H1 (cell line): ENCODE measurements around the gene TNC. TPM values are rescaled to one million over a fixed set of nuclear protein-coding genes. Genes with fewer than 3 reads are reported as not detected.

ENCODE experiments used
- CTCF ChIA-PET: fragments of 300-600 bp; sonication (Branson Sonifier 250); formaldehyde crosslinking; loops from one replicate; lab custom pipeline; 2021; ENCODE audit not compliant: partially characterized antibody; lab: Charles Lee
- POLR2A ChIA-PET: fragments of 300-600 bp; sonication (Branson Sonifier 250); formaldehyde crosslinking; loops from one replicate; lab custom pipeline; 2021; ENCODE audit warnings: inconsistent platforms; ENCODE audit not compliant: partially characterized antibody; lab: Charles Lee
- DNase-seq, 2 experiments: peaks; one replicate each; pipeline versions ENCODE4 v3.0.0 to v3.0.0-alpha.2; 2010 to 2022; ENCODE audit warnings: low spot score in 2 of 2, low read depth in 1 of 2, mixed read lengths in 1 of 2
- FAIRE-seq: peaks from 2 replicates; lab custom pipeline; 2011; peaks lifted over from hg19 to GRCh38; lab: Jason Lieb, UNC
- H2AFZ ChIP-seq: 2 replicates; pipeline ENCODE4 v1.8.1; 2012; ENCODE audit warnings: low read length, inconsistent platforms
- H2AK5ac ChIP-seq: 2 replicates; pipeline ENCODE4 v1.6.1; 2013; ENCODE audit warnings: low read depth, low read length
- H2BK120ac ChIP-seq: replicated peaks from 2 replicates; pipeline ENCODE3; 2013; ENCODE audit warnings: low read depth, low read length, inconsistent platforms
- H2BK12ac ChIP-seq: 2 replicates; pipeline ENCODE4 v1.6.1; 2013; ENCODE audit warnings: low read depth, low read length
- H2BK15ac ChIP-seq: 2 replicates; pipeline ENCODE4 v1.6.1; 2013; ENCODE audit warnings: low read length
- H2BK20ac ChIP-seq: 2 replicates; pipeline ENCODE4 v1.6.1; 2013; ENCODE audit warnings: low read length
- H2BK5ac ChIP-seq: 2 replicates; pipeline ENCODE4 v1.6.1; 2013; ENCODE audit warnings: low read depth, low read length
- H3K14ac ChIP-seq: 2 replicates; pipeline ENCODE4 v1.6.1; 2013; ENCODE audit warnings: inconsistent platforms; ENCODE audit not compliant: insufficient read length
- H3K18ac ChIP-seq: 2 replicates; pipeline ENCODE4 v1.6.1; 2013; ENCODE audit warnings: low read length; ENCODE audit errors: extremely low read depth
- H3K23ac ChIP-seq: 2 replicates; pipeline ENCODE4 v1.6.1; 2013; ENCODE audit warnings: inconsistent platforms; ENCODE audit not compliant: insufficient read length
- H3K23me2 ChIP-seq: 2 replicates; pipeline ENCODE4 v1.6.1; 2013; ENCODE audit warnings: low read depth, low read length
- H3K27ac ChIP-seq: 2 replicates; pipeline ENCODE4 v1.6.1; 2011; ENCODE audit warnings: low read depth, low read length, inconsistent platforms
- H3K27me3 ChIP-seq, 4 experiments: replicated peaks in 1 of 4; 1 replicate in 1 of 4; 2 replicates in 3 of 4; pipeline versions ENCODE4 v1.6.1 to v1.8.1; 2011 to 2013; ENCODE audit warnings: low read length in 3 of 4, mild to moderate bottlenecking in 3 of 4, inconsistent platforms in 2 of 4, mixed read lengths in 2 of 4, moderate library complexity in 1 of 4; ENCODE audit not compliant: control insufficient read depth in 3 of 4, insufficient read depth in 3 of 4; ENCODE audit errors: extremely low read depth in 1 of 4
- H3K36me3 ChIP-seq, 4 experiments: 2 replicates each; pipeline versions ENCODE4 v1.6.1 to v1.8.1; 2011 to 2013; ENCODE audit warnings: mild to moderate bottlenecking in 4 of 4, low read length in 3 of 4, moderate library complexity in 2 of 4, control low read depth in 1 of 4, inconsistent platforms in 1 of 4; ENCODE audit not compliant: insufficient read depth in 4 of 4, control insufficient read depth in 2 of 4
- H3K4ac ChIP-seq: replicated peaks from 2 replicates; pipeline ENCODE3; 2013; ENCODE audit warnings: low read length, low read depth, mixed read lengths, inconsistent platforms; ENCODE audit not compliant: insufficient read length
- H3K4me1 ChIP-seq, 4 experiments: replicated peaks in 1 of 4; 1 replicate in 1 of 4; 2 replicates in 3 of 4; pipeline versions ENCODE4 v1.6.1 to v1.8.1; 2011 to 2013; ENCODE audit warnings: low read length in 3 of 4, inconsistent platforms in 2 of 4, mixed read lengths in 1 of 4; ENCODE audit not compliant: insufficient read depth in 4 of 4, control insufficient read depth in 3 of 4
- H3K4me2 ChIP-seq, 2 experiments: 2 replicates each; pipeline versions ENCODE4 v1.6.1 to v1.8.1; 2011 to 2013; ENCODE audit warnings: low read depth in 2 of 2, low read length in 2 of 2, control low read depth in 1 of 2, inconsistent platforms in 1 of 2, mild to moderate bottlenecking in 1 of 2; ENCODE audit not compliant: insufficient read depth in 1 of 2
- H3K4me3 ChIP-seq, 4 experiments: fragments of 200-600, 300-600 bp in 1 of 4; sonication (generic), shearing (Covaris generic), sonication (Bioruptor Twin) in 1 of 4; 2 replicates each; pipeline versions ENCODE4 v1.5.1 to v1.8.1; 2011 to 2016; ENCODE audit warnings: low read length in 4 of 4, low read depth in 3 of 4, control low read depth in 2 of 4, inconsistent platforms in 2 of 4, mild to moderate bottlenecking in 2 of 4, mixed read lengths in 1 of 4, moderate library complexity in 1 of 4; ENCODE audit not compliant: insufficient read depth in 2 of 4; ENCODE audit errors: extremely low read depth in 1 of 4
- H3K56ac ChIP-seq: replicated peaks from 2 replicates; pipeline ENCODE3; 2013; ENCODE audit warnings: low read depth, mild to moderate bottlenecking, mixed read lengths, low read length, inconsistent platforms; ENCODE audit not compliant: insufficient read length
- H3K79me1 ChIP-seq: 2 replicates; pipeline ENCODE4 v1.6.1; 2013; ENCODE audit warnings: low read depth, low read length, control low read depth
- H3K79me2 ChIP-seq, 2 experiments: 2 replicates each; pipeline versions ENCODE4 v1.6.1 to v1.8.1; 2012 to 2013; ENCODE audit warnings: low read length in 2 of 2, mild to moderate bottlenecking in 2 of 2, inconsistent platforms in 1 of 2; ENCODE audit not compliant: insufficient read depth in 2 of 2, control insufficient read depth in 1 of 2
- H3K9ac ChIP-seq, 4 experiments: replicated peaks in 1 of 4; 1 replicate in 1 of 4; 2 replicates in 3 of 4; pipeline versions ENCODE4 v1.6.1 to v1.8.1; 2011 to 2013; ENCODE audit warnings: low read depth in 3 of 4, low read length in 3 of 4, control low read depth in 2 of 4, mild to moderate bottlenecking in 2 of 4, moderate library complexity in 2 of 4, inconsistent platforms in 1 of 4; ENCODE audit errors: extremely low read depth in 1 of 4
- H3K9me3 ChIP-seq, 2 experiments: 2 replicates each; pipeline versions ENCODE4 v1.6.1 to v1.8.1; 2012 to 2013; ENCODE audit warnings: mild to moderate bottlenecking in 2 of 2, moderate library complexity in 2 of 2, control low read depth in 1 of 2, inconsistent platforms in 1 of 2, low read depth in 1 of 2, low read length in 1 of 2, mixed read lengths in 1 of 2; ENCODE audit not compliant: insufficient read depth in 2 of 2
- H4K20me1 ChIP-seq, 2 experiments: replicated peaks in 1 of 2; 2 replicates each; pipeline versions ENCODE3 to v1.8.1; 2011 to 2013; ENCODE audit warnings: inconsistent platforms in 2 of 2, low read length in 2 of 2, mild to moderate bottlenecking in 1 of 2; ENCODE audit not compliant: insufficient read depth in 2 of 2, control insufficient read depth in 1 of 2
- H4K5ac ChIP-seq: 2 replicates; pipeline ENCODE4 v1.6.1; 2013; ENCODE audit warnings: low read length, low read depth, mixed read lengths, inconsistent platforms; ENCODE audit not compliant: insufficient read length
- H4K8ac ChIP-seq: 2 replicates; pipeline ENCODE4 v1.8.0; 2013; ENCODE audit warnings: mild to moderate bottlenecking, moderate library complexity, low read length, inconsistent platforms; ENCODE audit not compliant: insufficient read depth; ENCODE audit errors: extremely low read depth
- H4K91ac ChIP-seq: replicated peaks from 2 replicates; pipeline ENCODE3; 2013; ENCODE audit warnings: low read length, mixed read lengths, inconsistent platforms; ENCODE audit not compliant: insufficient read length
- E2F6 ChIP-seq: IDR thresholded peaks from 2 replicates; pipeline ENCODE4 v1.6.1; 2012; ENCODE audit warnings: inconsistent platforms
- EP300 ChIP-seq, 2 experiments: IDR thresholded peaks; 1 replicate in 1 of 2; 2 replicates in 1 of 2; pipeline ENCODE4 v1.6.1; 2011 to 2012; ENCODE audit warnings: low read depth in 2 of 2, low read length in 2 of 2, mild to moderate bottlenecking in 2 of 2, borderline replicate concordance in 1 of 2, inconsistent platforms in 1 of 2, moderate library complexity in 1 of 2
- KDM5A ChIP-seq: fragments of 200-600 bp; IDR thresholded peaks from 2 replicates; pipeline ENCODE4 v1.7.1; 2012; ENCODE audit warnings: mild to moderate bottlenecking, low read length, inconsistent platforms, mixed read lengths
- PHF8 ChIP-seq: fragments of 200-600 bp; sonication (generic); conservative IDR thresholded peaks from 2 replicates; pipeline ENCODE4 v1.7.1; 2012; ENCODE audit warnings: low read depth, mild to moderate bottlenecking, inconsistent platforms, low read length, moderate library complexity
- POLR2A ChIP-seq, 2 experiments: IDR thresholded peaks; 1 replicate in 1 of 2; 2 replicates in 1 of 2; pipeline ENCODE4 v1.6.1; 2011; ENCODE audit warnings: low read depth in 2 of 2, low read length in 2 of 2, mild to moderate bottlenecking in 2 of 2; ENCODE audit errors: control extremely low read depth in 1 of 2
- RAD21 ChIP-seq, 2 experiments: IDR thresholded peaks in 1 of 2; conservative IDR thresholded peaks in 1 of 2; 2 replicates each; pipeline ENCODE4 v1.6.1; 2011; ENCODE audit warnings: low read depth in 2 of 2, low read length in 2 of 2, improper control_type of control experiment in 1 of 2, inconsistent platforms in 1 of 2, mild to moderate bottlenecking in 1 of 2, moderate library complexity in 1 of 2
- RBBP5 ChIP-seq: IDR thresholded peaks from 2 replicates; pipeline ENCODE4 v1.7.1; 2012; ENCODE audit warnings: low read depth, mild to moderate bottlenecking, inconsistent platforms, low read length, moderate library complexity, borderline replicate concordance
- RNF2 ChIP-seq: fragments of 200-900, 300-1000 bp; sonication (generic); IDR thresholded peaks from 2 replicates; pipeline ENCODE4 v1.7.1; 2016; ENCODE audit warnings: borderline replicate concordance, low read depth, mild to moderate bottlenecking, antibody characterized with exemption, low read length; ENCODE audit not compliant: poor library complexity, severe bottlenecking; ENCODE audit errors: missing control alignments
- SIN3A ChIP-seq, 2 experiments: IDR thresholded peaks in 1 of 2; conservative IDR thresholded peaks in 1 of 2; 2 replicates each; pipeline ENCODE4 v1.6.1; 2011 to 2012; ENCODE audit warnings: low read length in 2 of 2, improper control_type of control experiment in 1 of 2, low read depth in 1 of 2, mild to moderate bottlenecking in 1 of 2
- ZNF274 ChIP-seq: IDR thresholded peaks from 2 replicates; pipeline ENCODE4 v1.7.0; 2012; ENCODE audit warnings: low read length, borderline replicate concordance; ENCODE audit errors: extremely low read depth
- WGBS, 2 experiments: shearing (Covaris generic) in 1 of 2; methylation state at CpG; one replicate each; pipeline versions ENCODE4 v1.1.6 to v1.1.7; 2013 to 2015; ENCODE audit warnings: low lambda C conversion rate in 2 of 2, mixed read lengths in 2 of 2, inconsistent platforms in 1 of 2, low coverage in 1 of 2, missing lambda C conversion rate in 1 of 2; ENCODE audit not compliant: insufficient replicate concordance in 2 of 2, insufficient coverage in 1 of 2, insufficient read length in 1 of 2; ENCODE audit errors: extremely low coverage in 1 of 2, missing lambda C conversion rate in 1 of 2; 5-methylcytosine and 5-hydroxymethylcytosine counted together
- polyA plus RNA-seq, 7 experiments: library from polyadenylated mRNA; depleted of rRNA in 3 of 7; stranded (reverse) in 5 of 7; unstranded in 2 of 7; fragments of >200 nt in 5 of 7; fragments of 200-250 nt in 2 of 7; gene quantifications; 1 replicate in 5 of 7; 2 replicates in 1 of 7; 4 replicates in 1 of 7; pipeline versions ENCODE4 v1.2.1 to v1.2.3, GENCODE V29; 2011 to 2013; ENCODE audit warnings: missing spikeins in 2 of 7, mixed read lengths in 2 of 7
- total RNA-seq: library from RNA; stranded (reverse); fragmentation: NEBNext Ultra II Directional; extraction: Animal tissue kit (Norgen Biotek cat#: 25700); gene quantifications from 2 replicates; pipeline ENCODE4 v1.2.1, GENCODE V29; 2021

TNC gene
- total and polyA plus RNA-seq, 2 of the 8 experiments (the other 6 are each of a cell fraction or from before 2014, with no cell fraction given): 6.2 to 11.4 TPM

DNA sequence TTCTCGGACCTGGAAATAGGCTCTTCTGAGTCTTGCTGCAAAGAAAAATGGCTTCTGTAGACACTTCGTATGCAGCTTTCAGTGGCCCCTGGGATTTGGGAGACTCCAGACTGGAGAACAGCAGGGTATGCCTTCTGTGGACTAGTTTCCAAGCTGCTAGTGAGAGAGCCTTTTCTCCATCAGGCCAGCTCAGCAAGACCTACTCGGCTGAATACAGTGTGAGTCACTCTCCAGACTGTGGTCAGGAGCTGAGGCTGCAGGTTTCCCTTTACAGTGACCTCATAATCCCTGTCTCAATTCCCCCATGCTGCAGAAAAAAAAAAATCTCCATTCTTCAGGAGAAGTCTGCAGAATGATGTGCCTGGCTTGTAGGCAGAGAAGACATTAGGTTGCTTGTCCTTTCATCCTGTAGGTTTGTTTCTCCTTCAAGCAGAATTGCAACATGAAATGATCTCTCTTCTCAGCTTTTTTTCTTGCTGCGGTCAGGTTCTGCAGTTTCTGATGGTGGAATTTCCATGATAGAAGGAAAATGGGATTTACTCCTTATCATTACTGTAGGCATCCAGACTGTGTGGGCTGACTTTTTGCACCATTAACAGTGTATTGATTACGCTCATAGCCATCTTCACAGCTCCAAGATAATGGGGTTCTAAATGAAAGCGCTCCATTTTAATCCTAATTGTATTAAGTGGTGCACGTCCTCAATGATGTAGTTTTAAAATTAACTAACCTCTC, 109.3 kb downstream of the TNC start:
- H3K27ac ChIP-seq: no peak overlapping the region
- no peak overlapping the region for H3K9ac ChIP-seq
- no peak overlapping the region for H2AK5ac ChIP-seq
- H3K36me3 ChIP-seq: no peaks in the 10 kb centered on the region
- CTCF ChIA-PET: interaction anchor here (0.6 to 15.3 kb wide), 6 partner anchors 98 to 603 kb away, joined by 3 to 234 read pairs (median 4); partner anchors contain the start of gene TEX48
- 80% methylated on average over 7 of the region's 7 CpGs; no CpG with 5 or more reads in 1 of the 2 experiments for WGBS, 2 experiments
- no peak overlapping the region for H2AFZ ChIP-seq
- no peak overlapping the region for H3K4ac ChIP-seq
- no peak overlapping the region for H2BK15ac ChIP-seq
- no peak overlapping the region for H2BK20ac ChIP-seq
- H3K27me3 ChIP-seq: peaks cover 0 to 2% (median 0%) of the 10 kb centered on the region in 4 experiments; a peak in 1 of 7 replicates
- H3K23ac ChIP-seq: no peak overlapping the region
- no peaks in the 10 kb centered on the region for H3K23me2 ChIP-seq
- no peak overlapping the region for H3K4me3 ChIP-seq
- no peaks in the 10 kb centered on the region for H3K4me1 ChIP-seq
- no peaks in the 10 kb centered on the region for H3K79me2 ChIP-seq
- H2BK12ac ChIP-seq: no peak overlapping the region
- H3K18ac ChIP-seq: no peak overlapping the region
- no peak overlapping the region for H4K5ac ChIP-seq
- POLR2A ChIA-PET: no interaction called here
- DNase-seq (no peak), FAIRE-seq (no peak)
- H4K8ac ChIP-seq: no peak overlapping the region
- H2BK5ac ChIP-seq: no peak overlapping the region
- H3K79me1 ChIP-seq: no peaks in the 10 kb centered on the region
- no peak overlapping the region for H3K14ac ChIP-seq
- H4K20me1 ChIP-seq: no peaks in the 10 kb centered on the region
- H3K9me3 ChIP-seq: no peaks in the 10 kb centered on the region
- no peak overlapping the region for H3K56ac ChIP-seq
- no peak overlapping the region for H4K91ac ChIP-seq
- H3K4me2 ChIP-seq: no peak overlapping the region
- H2BK120ac ChIP-seq: no peak overlapping the region
- TF ChIP-seq POLR2A (IDR thresholded peaks at IDR 0.05; ENCODE audit: control extremely low read depth in 1 of 2, low read depth in 2 of 2, low read length in 2 of 2) (no peak), KDM5A (no peak), ZNF274 (no peak), RNF2 (no peak), RAD21 (IDR thresholded peaks at IDR 0.05 in 1 of 2, conservative IDR thresholded peaks at IDR 0.05 in 1 of 2; ENCODE audit: low read depth in 2 of 2, low read length in 2 of 2) (no peak), RBBP5 (no peak), SIN3A (conservative IDR thresholded peaks at IDR 0.05 in 1 of 2, IDR thresholded peaks at IDR 0.05 in 1 of 2; ENCODE audit: low read depth in 1 of 2, low read length in 2 of 2) (no peak), PHF8 (no peak), EP300 (IDR thresholded peaks at IDR 0.05; ENCODE audit: borderline replicate concordance in 1 of 2, low read depth in 2 of 2, low read length in 2 of 2) (no peak), E2F6 (no peak)
